Muscle of back (tissue), 11 donors: ENCODE results near the gene C1QTNF1. TPM values are rescaled to one million over a fixed set of nuclear protein-coding genes. Genes with fewer than 3 reads are reported as not detected.

ENCODE experiments used
- DNase-seq, 3 donors: peaks; one replicate each; pipeline versions ENCODE4 v3.0.0 to v3.0.0-alpha.2; 2013
- polyA plus RNA-seq, 10 donors: library from polyadenylated mRNA; unstranded; fragments of 120-200 nt; gene quantifications; one replicate each; pipeline ENCODE4 v1.2.1, GENCODE V29; 2013; ENCODE audit not compliant: insufficient read length in 10 of 10

Gene C1QTNF1
- polyA plus RNA-seq, 10 donors = 4.0 to 15.5 (median 5.3) TPM

DNA sequence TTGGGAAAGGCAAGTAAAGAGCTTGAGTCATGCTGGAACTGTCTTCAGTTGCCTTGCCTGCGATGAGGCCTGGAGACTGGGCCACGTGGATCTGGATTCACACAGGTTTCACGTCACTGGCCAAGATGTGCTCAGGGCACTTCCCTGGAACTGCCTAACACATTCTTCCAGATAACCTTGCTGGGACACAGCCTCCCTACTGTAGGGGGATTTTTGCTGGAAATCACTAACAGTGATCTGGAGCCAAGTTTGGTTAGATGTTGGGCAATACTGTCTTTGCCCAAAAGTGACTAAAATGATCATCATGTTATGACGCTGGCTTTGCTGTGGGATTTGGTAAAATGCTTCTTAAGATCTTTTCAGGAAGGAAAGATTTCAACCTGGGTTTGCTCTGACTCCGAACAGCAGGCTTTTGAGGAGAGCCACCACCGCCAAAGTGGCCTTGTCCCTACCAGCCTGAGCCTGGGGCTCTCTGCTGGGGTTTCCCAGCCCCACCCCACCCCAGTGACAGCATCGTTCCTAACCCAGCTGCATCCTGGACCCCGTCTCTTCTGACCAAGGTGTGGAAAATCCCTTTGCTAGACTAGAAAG lies 14.7 kb downstream of the C1QTNF1 start:
- peak in 1 of 3 donors; percentile 78 for DNase-seq

DNA sequence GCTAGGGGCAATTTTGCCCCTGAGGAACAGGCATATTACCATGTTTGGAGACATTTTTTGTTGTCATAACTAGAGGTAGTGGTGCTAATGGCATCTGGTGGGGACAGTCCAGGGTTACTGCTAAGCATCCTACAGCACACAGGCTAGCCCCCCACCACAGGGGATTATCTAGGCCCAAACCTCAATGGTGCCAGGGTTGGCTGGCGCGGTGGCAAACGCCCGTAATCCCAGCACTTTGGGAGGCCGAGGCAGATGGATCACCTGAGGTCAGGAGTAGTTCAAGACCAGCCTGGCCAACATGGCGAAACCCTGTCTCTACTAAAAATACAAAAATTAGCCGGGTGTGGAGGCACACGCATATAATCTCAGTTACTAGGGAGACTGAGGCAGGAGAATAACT lies 15.2 kb downstream of the C1QTNF1 start:
- DNase-seq = no peak

GRCh38 chr17:79039886-79040285 lies 15.9 kb downstream of the C1QTNF1 start:
- no peak for DNase-seq

DNA sequence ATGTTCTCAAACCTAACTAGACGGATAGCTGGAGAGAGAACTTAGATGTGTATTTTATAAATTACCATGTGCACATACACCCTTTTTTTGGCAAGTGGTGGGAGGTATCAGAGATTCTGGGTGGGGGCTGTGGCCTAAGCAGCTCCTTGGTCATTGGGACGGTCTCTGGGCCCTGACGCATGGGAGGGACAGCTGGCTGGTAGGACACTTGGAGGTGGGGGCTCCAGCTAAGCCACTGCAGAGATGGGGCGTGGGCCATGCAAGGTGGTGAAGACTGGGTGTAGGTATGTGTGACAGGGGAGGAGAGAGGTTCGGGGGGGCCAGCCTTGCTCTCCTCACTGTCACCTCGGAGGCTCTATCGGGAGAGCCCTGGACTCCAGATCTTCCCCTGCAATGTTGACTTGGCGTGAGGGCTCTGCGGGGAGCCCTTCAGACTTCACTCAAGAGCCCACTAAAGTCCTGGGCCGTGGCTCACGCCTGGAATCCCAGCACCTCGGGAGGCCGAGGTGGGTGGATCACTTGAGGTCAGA lies 17.1 kb downstream of the C1QTNF1 start:
- DNase-seq = no peak

- no peak for DNase-seq
Observed at GRCh38 chr17:79041723-79042420, 17.9 kb downstream of the C1QTNF1 start.

- DNase-seq = peak in 1 of 3 donors; percentile 53
Observed at GRCh38 chr17:79042421-79043190, 18.6 kb downstream of the C1QTNF1 start.

- no peak for DNase-seq
Observed at GRCh38 chr17:79043191-79043930, 19.4 kb downstream of the C1QTNF1 start.

DNA sequence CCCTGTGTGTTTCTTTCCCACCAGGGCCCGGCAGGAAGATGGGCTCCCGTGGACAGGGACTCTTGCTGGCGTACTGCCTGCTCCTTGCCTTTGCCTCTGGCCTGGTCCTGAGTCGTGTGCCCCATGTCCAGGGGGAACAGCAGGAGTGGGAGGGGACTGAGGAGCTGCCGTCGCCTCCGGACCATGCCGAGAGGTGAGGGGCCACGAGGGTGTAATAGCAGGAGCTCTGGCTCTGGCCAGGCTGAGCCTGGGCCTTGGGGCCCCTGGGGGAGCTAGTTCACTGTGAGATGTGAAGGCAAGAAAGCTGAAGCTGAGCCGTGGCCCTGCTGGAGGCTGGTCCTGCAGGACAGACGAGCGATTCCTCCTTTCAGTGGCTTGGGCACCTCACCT lies 20.0 kb downstream of the C1QTNF1 start:
- DNase-seq = no peak

DNA sequence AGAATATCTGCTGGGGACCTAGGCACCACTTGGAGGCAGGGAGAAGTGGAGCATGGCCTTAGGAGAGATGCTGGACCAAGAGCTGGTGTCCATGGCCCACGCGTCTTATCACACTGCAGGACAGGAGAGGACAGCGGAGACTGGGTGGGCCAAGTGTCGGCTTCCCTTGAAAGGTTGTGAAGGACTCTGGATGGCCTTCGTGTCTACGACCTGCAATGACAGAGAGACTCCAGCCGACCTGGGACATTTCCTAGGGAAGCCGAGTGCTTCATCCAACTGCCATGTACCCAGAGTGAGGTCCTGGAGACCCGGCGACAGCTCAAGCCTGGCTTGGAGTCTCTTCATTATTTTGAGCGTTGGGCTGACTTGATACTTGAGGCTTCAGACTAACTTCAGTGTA lies 20.5 kb downstream of the C1QTNF1 start:
- DNase-seq = no peak

DNA sequence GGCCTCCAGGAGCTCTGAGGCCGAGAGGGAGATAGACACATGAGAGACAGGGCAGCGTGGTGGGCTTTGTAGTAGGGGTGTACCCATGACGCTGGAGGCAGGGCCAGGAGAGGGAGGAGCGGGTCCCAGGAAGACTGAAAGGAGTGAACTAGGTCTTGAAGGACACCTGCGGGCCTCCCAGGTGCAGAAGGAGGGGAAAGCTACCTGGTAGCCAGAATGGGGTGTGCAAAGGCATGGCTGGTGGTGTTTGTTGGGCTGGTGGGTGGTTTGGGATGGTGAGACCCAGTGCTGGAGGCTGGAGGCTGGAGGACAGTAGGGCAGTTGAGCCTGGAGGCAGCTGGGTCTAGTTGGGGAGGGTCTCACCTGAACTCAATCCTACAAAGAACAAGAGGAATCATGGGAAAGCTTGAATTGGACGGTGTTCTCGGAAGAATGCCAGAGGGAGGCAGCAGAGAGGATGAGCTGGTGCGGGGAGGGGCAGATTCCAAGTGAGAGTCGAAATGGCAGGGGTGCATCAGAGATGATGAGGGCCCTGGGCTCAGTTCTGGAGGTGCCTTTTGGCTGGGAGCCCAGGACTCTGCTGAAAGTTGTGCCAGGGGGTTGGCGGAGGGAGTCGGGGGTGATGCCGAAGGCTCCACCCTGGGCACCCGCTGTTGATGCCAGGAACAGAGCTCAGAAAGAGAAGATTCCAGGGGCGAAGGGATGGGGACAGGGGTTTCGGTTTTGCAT lies 21.2 kb downstream of the C1QTNF1 start:
- no peak for DNase-seq

DNA sequence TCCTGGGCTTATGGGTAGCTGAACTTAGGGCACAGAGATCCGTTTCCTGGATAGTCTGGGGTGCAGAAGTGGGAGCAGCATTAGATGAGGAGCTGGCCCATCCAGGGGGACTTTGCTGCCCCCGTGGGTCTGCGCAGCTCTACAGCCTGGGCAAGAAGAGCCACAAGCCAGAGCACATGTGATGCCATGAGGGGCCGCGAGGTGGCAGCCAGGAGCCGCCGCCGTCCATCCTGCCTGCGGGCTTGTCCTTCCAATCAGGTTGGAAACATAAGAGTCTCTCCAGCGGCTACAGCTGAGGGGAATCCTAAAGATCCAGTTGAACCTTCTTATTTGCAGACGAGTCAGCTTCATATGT lies 21.9 kb downstream of the C1QTNF1 start:
- DNase-seq = peak; percentile 62 to 90 (median 79)

GRCh38 chr17:79046197-79046915 lies 22.4 kb downstream of the C1QTNF1 start:
- no peak for DNase-seq

- peak; percentile 74 to 95 (median 89) for DNase-seq
Observed at GRCh38 chr17:79046916-79047280, 22.9 kb downstream of the C1QTNF1 start.

GRCh38 chr17:79047291-79047920 lies 23.4 kb downstream of the C1QTNF1 start:
- DNase-seq = no peak

DNA sequence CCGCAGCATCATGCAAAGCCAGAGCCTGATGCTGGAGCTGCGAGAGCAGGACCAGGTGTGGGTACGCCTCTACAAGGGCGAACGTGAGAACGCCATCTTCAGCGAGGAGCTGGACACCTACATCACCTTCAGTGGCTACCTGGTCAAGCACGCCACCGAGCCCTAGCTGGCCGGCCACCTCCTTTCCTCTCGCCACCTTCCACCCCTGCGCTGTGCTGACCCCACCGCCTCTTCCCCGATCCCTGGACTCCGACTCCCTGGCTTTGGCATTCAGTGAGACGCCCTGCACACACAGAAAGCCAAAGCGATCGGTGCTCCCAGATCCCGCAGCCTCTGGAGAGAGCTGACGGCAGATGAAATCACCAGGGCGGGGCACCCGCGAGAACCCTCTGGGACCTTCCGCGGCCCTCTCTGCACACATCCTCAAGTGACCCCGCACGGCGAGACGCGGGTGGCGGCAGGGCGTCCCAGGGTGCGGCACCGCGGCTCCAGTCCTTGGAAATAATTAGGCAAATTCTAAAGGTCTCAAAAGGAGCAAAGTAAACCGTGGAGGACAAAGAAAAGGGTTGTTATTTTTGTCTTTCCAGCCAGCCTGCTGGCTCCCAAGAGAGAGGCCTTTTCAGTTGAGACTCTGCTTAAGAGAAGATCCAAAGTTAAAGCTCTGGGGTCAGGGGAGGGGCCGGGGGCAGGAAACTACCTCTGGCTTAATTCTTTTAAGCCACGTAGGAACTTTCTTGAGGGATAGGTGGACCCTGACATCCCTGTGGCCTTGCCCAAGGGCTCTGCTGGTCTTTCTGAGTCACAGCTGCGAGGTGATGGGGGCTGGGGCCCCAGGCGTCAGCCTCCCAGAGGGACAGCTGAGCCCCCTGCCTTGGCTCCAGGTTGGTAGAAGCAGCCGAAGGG lies 24.2 kb downstream of the C1QTNF1 start:
- no peak for DNase-seq

DNA sequence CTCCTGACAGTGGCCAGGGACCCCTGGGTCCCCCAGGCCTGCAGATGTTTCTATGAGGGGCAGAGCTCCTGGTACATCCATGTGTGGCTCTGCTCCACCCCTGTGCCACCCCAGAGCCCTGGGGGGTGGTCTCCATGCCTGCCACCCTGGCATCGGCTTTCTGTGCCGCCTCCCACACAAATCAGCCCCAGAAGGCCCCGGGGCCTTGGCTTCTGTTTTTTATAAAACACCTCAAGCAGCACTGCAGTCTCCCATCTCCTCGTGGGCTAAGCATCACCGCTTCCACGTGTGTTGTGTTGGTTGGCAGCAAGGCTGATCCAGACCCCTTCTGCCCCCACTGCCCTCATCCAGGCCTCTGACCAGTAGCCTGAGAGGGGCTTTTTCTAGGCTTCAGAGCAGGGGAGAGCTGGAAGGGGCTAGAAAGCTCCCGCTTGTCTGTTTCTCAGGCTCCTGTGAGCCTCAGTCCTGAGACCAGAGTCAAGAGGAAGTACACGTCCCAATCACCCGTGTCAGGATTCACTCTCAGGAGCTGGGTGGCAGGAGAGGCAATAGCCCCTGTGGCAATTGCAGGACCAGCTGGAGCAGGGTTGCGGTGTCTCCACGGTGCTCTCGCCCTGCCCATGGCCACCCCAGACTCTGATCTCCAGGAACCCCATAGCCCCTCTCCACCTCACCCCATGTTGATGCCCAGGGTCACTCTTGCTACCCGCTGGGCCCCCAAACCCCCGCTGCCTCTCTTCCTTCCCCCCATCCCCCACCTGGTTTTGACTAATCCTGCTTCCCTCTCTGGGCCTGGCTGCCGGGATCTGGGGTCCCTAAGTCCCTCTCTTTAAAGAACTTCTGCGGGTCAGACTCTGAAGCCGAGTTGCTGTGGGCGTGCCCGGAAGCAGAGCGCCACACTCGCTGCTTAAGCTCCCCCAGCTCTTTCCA lies 25.1 kb downstream of the C1QTNF1 start:
- DNase-seq = no peak

- DNase-seq = no peak
Observed at GRCh38 chr17:79049821-79050220, 25.9 kb downstream of the C1QTNF1 start.

DNA sequence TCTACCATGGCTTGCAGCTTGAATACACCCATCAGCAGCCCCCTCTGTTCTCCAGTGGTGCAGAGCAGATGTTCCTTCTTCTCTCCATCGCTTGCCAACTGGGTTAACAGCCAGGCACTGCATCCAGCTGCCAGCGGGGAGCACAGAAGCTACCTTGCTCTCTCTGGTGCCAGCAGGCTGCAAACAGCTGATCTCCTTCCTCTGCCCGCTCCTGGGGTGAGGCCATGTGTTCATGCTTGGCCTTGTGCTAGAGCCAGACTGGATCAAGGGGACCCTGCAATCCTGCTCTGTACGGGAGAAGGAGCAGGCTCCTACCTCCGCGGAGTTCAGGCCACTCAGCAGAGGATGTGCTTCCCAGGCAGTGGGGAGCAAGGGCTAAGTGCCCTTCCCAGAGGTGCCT lies 26.6 kb downstream of the C1QTNF1 start:
- DNase-seq = no peak
